ENCODE results near the gene ITPR1.

Gene ITPR1

GRCh38 chr3:4741106-4741403 is 247.9 kb downstream of the ITPR1 start:
- in situ Hi-C loops (cut with HindIII; ENCODE audit: low pct_ligation_motif_present, low sequenced_read_pairs): no loop called here
- no peak for DNase-seq
- Histone ChIP-seq H3K36me3 (replicated peaks) (no peaks in the 10 kb centered on the region), H3K4me3 (ENCODE audit: low read depth, low read length) (no peak overlapping the region), H3K27me3 (replicated peaks) (no peaks in the 10 kb centered on the region), H3K27ac (peak overlapping the region; percentile 81)
- no peak for TF ChIP-seq CTCF (IDR thresholded peaks at IDR 0.05; ENCODE audit: low read depth, low read length, missing control alignments)

DNA sequence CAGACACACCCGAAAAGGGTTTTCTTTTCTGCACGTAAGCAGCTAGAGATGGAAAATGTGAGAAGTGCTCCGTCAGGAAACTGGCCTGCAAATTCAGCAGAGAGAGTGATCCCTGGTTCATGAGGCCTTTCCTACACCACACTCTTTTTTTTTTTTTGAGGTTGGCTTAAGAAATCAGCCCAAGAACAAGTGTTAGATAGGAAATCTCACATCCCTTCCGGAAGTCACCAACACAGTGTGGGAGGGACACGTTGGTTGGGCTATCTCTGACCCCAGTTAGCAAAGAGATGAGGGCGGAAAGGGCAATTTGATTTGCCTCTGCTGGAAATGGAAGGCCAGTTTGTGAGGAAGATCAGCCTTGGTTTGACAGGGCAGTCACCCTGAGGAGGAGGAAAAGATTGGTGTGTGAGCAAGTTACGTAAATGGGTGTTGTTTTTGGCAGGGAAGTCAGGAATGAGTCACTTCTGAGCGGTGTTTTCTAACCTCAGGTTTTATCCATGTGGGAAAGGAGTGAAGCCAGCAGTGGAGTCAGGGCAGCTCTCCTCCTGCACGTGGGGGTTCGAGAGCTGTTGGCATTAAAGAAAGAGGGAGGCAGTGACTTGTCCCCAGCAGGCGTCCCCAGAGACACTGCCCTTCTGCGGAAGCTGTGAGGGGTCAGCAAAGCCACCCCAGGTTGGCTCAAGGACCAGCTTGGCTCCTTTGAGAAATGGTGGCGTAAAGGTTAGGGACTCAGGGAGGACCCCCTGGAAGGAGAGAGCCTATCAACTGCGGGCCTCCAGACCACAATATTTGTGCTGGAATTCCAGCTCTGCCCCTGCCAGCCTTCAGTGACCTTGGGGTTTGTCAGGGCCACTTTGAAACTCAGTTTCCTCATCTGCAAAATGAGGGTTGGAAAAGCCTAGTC is 248.5 kb downstream of the ITPR1 start:
- Histone ChIP-seq H3K36me3 (replicated peaks) (no peaks in the 10 kb centered on the region), H3K27ac (peak overlapping the region; percentile 81), H3K4me3 (ENCODE audit: low read depth, low read length) (no peak overlapping the region), H3K27me3 (replicated peaks) (no peaks in the 10 kb centered on the region)
- peak; percentile 99 for DNase-seq
- in situ Hi-C loops (cut with HindIII; ENCODE audit: low pct_ligation_motif_present, low sequenced_read_pairs): no loop called here
- no peak for TF ChIP-seq CTCF (IDR thresholded peaks at IDR 0.05; ENCODE audit: low read depth, low read length, missing control alignments)

DNA sequence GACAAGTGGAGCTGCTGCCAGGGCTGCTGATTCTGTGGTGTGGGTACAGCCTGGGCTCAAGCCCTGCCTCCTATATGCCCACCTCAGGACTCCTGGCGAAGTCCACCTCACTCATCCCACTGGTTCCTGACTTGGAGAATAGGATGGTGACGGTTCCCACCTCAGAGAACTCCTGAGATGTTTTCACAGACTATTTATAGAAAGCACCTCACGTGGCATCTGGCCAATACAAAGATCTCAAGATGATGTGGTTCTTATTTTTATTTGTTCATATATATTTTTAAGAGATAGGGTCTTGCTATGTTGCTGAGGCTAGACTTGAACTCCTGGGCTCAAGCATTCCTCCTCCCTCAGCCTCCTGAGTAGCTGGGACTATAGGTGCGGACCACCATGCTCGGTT is 249.2 kb downstream of the ITPR1 start:
- peak; percentile 45 for DNase-seq
- H3K4me3 ChIP-seq (ENCODE audit: low read depth, low read length): no peak overlapping the region
- TF ChIP-seq CTCF (IDR thresholded peaks at IDR 0.05; ENCODE audit: low read depth, low read length, missing control alignments): no peak
- in situ Hi-C loops (cut with HindIII; ENCODE audit: low pct_ligation_motif_present, low sequenced_read_pairs): no loop called here
- no peaks in the 10 kb centered on the region for H3K27me3 ChIP-seq (replicated peaks)
- peak overlapping the region; percentile 81 for H3K27ac ChIP-seq
- no peaks in the 10 kb centered on the region for H3K36me3 ChIP-seq (replicated peaks)

GRCh38 chr3:4743371-4743770 is 250.2 kb downstream of the ITPR1 start:
- no peak for DNase-seq
- Histone ChIP-seq H3K27me3 (replicated peaks) (no peaks in the 10 kb centered on the region), H3K36me3 (replicated peaks) (no peaks in the 10 kb centered on the region), H3K27ac (no peak overlapping the region), H3K4me3 (ENCODE audit: low read depth, low read length) (no peak overlapping the region)
- no peak for TF ChIP-seq CTCF (IDR thresholded peaks at IDR 0.05; ENCODE audit: low read depth, low read length, missing control alignments)
- in situ Hi-C loops (cut with HindIII; ENCODE audit: low pct_ligation_motif_present, low sequenced_read_pairs): no loop called here

DNA sequence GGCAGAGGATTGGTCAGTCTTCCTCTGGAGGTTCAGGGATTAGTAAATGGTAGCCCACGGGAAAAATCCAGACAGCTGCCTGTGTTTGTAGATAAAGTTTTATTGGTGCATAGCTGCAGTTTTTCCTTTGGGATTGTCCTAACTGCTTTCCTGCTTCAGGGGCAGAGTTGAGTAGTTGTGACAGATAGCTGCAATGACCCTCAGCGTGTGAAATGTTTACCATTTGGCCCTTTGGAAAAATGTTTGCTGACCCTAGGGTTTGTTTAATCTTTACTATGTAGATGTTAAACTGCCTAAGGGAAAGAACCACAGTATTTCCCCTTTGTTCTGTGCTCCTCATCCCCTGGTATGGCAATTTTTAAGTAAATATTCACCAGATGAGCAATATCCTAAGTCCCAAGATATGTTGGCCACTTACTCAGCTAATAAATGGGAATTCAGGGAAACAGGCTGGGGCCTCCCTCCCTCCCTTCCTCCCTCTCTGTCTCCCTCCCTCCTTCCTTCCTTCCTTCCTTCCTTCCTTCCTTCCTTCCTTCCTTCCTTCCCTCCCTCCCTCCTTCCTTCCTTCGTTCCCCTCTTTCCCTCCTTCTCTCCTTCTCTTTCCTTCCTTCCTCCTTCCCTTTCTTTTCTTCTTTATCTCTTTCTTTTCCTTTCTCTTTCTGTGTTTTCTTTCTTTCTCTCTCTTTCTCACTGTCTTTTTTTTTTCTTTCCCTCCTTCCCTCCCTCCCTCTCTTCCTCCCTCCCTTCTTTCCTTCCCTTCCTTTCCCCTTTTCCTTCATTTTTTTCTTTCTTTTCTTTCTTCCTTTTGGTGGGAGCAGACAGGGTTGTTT is 251.5 kb downstream of the ITPR1 start:
- H3K36me3 ChIP-seq (replicated peaks): no peaks in the 10 kb centered on the region
- H3K27ac ChIP-seq: peak overlapping the region; percentile 30
- no peak overlapping the region for H3K4me3 ChIP-seq (ENCODE audit: low read depth, low read length)
- no peaks in the 10 kb centered on the region for H3K27me3 ChIP-seq (replicated peaks)
- in situ Hi-C loops (cut with HindIII; ENCODE audit: low pct_ligation_motif_present, low sequenced_read_pairs): no loop called here
- peak; percentile 35 for DNase-seq
- TF ChIP-seq CTCF (IDR thresholded peaks at IDR 0.05; ENCODE audit: low read depth, low read length, missing control alignments): no peak
